A673 (cell line): Measurements from ENCODE around the gene ELOB. TPM values are rescaled to one million over a fixed set of nuclear protein-coding genes. Genes with fewer than 3 reads are reported as not detected.

ENCODE experiments used
- BruUV-seq: library from RNA; stranded (reverse); fragments of 400-500 nt; replicated peaks from 2 replicates; lab custom pipeline; 2021; lab: Mats Ljungman, UMichigan
- CTCF ChIA-PET: fragments of 300-600 bp; sonication (Branson Sonifier 250); formaldehyde crosslinking; loops from one replicate; lab custom pipeline; 2022; ENCODE audit warnings: antibody characterized with exemption; lab: Charles Lee
- POLR2A ChIA-PET: fragments of 300-600 bp; sonication (Branson Sonifier 250); formaldehyde crosslinking; loops from one replicate; lab custom pipeline; 2022; ENCODE audit warnings: antibody characterized with exemption; ENCODE audit not compliant: low non-redundant PET; lab: Charles Lee
- DNase-seq: peaks from one replicate; pipeline ENCODE4 v3.0.0-alpha.2; 2015; ENCODE audit warnings: low spot score
- H3K27ac ChIP-seq: fragments of 200-600 bp; sonication (generic); 2 replicates; pipeline ENCODE4 v1.5.1; 2016; ENCODE audit warnings: mixed run types, low read depth, mild to moderate bottlenecking, mixed read lengths, antibody characterized with exemption, low read length; ENCODE audit not compliant: poor library complexity, severe bottlenecking
- H3K27me3 ChIP-seq: fragments of 200-600 bp; sonication (generic); replicated peaks from 2 replicates; pipeline ENCODE4 v1.6.1; 2017; ENCODE audit warnings: mixed run types, low read depth, mild to moderate bottlenecking, mixed read lengths, antibody characterized with exemption, low read length; ENCODE audit not compliant: insufficient read depth, poor library complexity
- H3K36me3 ChIP-seq: fragments of 200-600 bp; sonication (generic); 2 replicates; pipeline ENCODE4 v1.6.1; 2016; ENCODE audit warnings: mixed run types, mild to moderate bottlenecking, mixed read lengths, antibody characterized with exemption, low read length; ENCODE audit not compliant: insufficient read depth, poor library complexity, severe bottlenecking
- H3K4me1 ChIP-seq: fragments of 200-600 bp; sonication (generic); 2 replicates; pipeline ENCODE4 v1.6.1; 2017; ENCODE audit warnings: mixed run types, mild to moderate bottlenecking, mixed read lengths, antibody characterized with exemption, low read length; ENCODE audit not compliant: insufficient read depth, poor library complexity, severe bottlenecking
- H3K4me3 ChIP-seq: fragments of 200-600 bp; sonication (generic); 2 replicates; pipeline ENCODE4 v1.5.1; 2016; ENCODE audit warnings: low read depth, mixed run types, mild to moderate bottlenecking, mixed read lengths, low read length; ENCODE audit not compliant: poor library complexity, severe bottlenecking
- H3K9me3 ChIP-seq: fragments of 200-600 bp; sonication (generic); 2 replicates; pipeline ENCODE4 v1.6.1; 2016; ENCODE audit warnings: mixed run types, low read depth, mild to moderate bottlenecking, mixed read lengths, antibody characterized with exemption, low read length; ENCODE audit not compliant: poor library complexity, severe bottlenecking
- EZH2 ChIP-seq: fragments of 200-600 bp; sonication (generic); IDR thresholded peaks from 2 replicates; pipeline ENCODE4 v1.6.1; 2017; ENCODE audit warnings: borderline replicate concordance, low read depth, mild to moderate bottlenecking, mixed read lengths, antibody characterized with exemption, low read length; ENCODE audit not compliant: poor library complexity, severe bottlenecking
- intact Hi-C: fragments of 100-400 bp; cut with micrococcal nuclease; formaldehyde crosslinking; loops from one replicate; pipeline ENCODE4 v1.10.0; 2022; ENCODE audit not compliant: unreplicated experiment
- total RNA-seq: library from RNA; stranded (reverse); gene quantifications from 2 replicates; pipeline ENCODE4 v1.2.3, GENCODE V29; 2021
- TF ChIP-seq, protein P1 (sequence below): fragments of 300-800, 200-600 bp; sonication (generic); conservative IDR thresholded peaks from 2 replicates; pipeline ENCODE4 v1.5.1; 2017; ENCODE audit warnings: low read depth, mild to moderate bottlenecking, antibody characterized with exemption, low read length, moderate library complexity, mixed read lengths

Gene ELOB
- total RNA-seq, 1 experiment from 2014 or later, result 188 TPM

DNA sequence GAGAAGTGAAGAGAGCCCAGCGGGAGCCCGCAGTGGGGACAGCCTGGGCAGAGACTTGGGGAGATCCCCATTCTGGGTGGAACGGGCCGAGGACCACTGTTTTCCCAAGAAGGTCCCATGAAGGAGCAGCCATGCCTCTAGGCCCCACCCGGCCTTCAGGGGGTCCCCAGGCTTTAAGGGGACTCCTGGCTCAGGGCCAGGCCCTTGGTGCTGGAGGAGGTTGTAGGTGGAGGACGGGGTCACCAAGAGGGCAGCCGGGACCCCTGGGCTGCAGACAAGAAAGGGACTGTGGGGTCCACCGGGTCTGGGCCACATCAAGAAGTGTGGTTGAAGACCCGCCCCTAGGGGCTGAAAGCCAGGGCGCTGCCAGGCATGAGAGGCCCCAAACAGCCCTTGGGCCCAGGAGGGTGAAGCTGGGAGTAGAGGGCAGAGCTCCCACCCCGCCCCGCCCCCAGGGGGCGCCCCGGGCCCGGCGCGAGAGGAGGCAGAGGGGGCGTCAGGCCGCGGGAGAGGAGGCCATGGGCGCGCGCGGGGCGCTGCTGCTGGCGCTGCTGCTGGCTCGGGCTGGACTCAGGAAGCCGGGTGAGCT lies 39.8 kb upstream of the ELOB start, which contains the start of gene PRSS21:
Gene PRSS21, plus strand, starts transcription at position 487 of the 589 bp plus-strand sequence. Its CDS starts 32 bp downstream, at position 519.
- CTCF ChIA-PET, result no interaction called here
- Histone ChIP-seq H3K9me3 (no peaks in the 10 kb centered on the region), H3K4me1 (peaks cover 7% of the 10 kb centered on the region), H3K36me3 (no peaks in the 10 kb centered on the region), H3K27ac (no peak within 1 kb of the TSS), H3K27me3 (no peaks in the 10 kb centered on the region), H3K4me3 (no peak within 1 kb of the TSS)
- TF ChIP-seq, protein P1, sequence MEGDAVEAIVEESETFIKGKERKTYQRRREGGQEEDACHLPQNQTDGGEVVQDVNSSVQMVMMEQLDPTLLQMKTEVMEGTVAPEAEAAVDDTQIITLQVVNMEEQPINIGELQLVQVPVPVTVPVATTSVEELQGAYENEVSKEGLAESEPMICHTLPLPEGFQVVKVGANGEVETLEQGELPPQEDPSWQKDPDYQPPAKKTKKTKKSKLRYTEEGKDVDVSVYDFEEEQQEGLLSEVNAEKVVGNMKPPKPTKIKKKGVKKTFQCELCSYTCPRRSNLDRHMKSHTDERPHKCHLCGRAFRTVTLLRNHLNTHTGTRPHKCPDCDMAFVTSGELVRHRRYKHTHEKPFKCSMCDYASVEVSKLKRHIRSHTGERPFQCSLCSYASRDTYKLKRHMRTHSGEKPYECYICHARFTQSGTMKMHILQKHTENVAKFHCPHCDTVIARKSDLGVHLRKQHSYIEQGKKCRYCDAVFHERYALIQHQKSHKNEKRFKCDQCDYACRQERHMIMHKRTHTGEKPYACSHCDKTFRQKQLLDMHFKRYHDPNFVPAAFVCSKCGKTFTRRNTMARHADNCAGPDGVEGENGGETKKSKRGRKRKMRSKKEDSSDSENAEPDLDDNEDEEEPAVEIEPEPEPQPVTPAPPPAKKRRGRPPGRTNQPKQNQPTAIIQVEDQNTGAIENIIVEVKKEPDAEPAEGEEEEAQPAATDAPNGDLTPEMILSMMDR, result 0 out of 2 replicates have a peak, but pooled peaks have one; percentile 12
- no peak for TF ChIP-seq EZH2
- POLR2A ChIA-PET, result no interaction called here
- no TSS peak for BruUV-seq
- intact Hi-C loops, result no loop called here
- no peak for DNase-seq

- POLR2A ChIA-PET, result no interaction called here
These were observed 38.3 kb upstream of the ELOB start for GRCh38 chr16:2815299-2815771.

DNA sequence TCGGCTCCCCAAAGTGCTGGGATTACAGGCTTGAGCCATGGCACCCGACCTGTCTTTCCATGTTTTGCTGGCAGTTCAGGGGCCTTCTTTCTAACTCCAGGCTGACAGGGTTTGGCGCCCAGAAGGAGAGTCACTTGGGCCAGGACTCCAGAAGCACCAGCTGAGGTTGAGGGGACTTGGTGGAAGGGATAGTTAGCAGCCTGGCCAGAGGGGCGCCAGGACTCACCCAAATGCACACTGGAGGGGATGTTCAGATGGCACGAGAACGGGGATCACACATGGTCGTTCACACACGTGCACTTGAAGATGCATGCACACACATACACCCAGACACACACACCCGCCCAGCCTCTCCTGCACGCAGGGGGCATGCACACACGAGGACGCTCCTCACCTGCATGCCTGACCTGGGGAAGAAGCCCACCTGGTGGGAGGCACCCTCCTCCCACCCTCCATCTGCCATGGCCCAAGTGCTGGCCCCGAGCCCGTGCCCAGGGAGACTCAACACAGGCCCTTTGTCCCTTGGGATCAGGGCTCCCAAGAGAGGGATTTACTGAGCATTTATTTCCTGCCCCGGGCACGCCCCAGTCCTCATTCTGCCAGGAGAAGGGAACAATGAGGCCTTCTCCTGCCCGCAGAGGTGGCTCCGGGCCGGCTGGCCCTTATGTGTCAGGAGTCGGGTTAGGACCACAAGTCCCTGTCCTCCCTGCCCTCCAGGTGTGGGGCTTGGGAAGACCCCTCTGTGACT lies 37.6 kb upstream of the ELOB start:
- H3K27ac ChIP-seq, result no peak overlapping the region
- H3K4me1 ChIP-seq, result peaks cover 9% of the 10 kb centered on the region
- intact Hi-C loops, result no loop called here
- ChIA-PET CTCF (no interaction called here), POLR2A (no interaction called here)
- TF ChIP-seq, protein P1, result no peak
- no peak for TF ChIP-seq EZH2
- no peak for DNase-seq
- no peaks in the 10 kb centered on the region for H3K9me3 ChIP-seq
- H3K36me3 ChIP-seq, result no peaks in the 10 kb centered on the region
- H3K27me3 ChIP-seq, result no peaks in the 10 kb centered on the region
- H3K4me3 ChIP-seq, result no peak overlapping the region
- BruUV-seq, result no TSS peak

More at GRCh38 chr16:2815299-2815771, 38.3 kb upstream of the ELOB start:
- no peak for DNase-seq
- BruUV-seq, result no TSS peak
- H3K4me1 ChIP-seq, result peaks cover 9% of the 10 kb centered on the region
- no peaks in the 10 kb centered on the region for H3K27me3 ChIP-seq
- no peaks in the 10 kb centered on the region for H3K36me3 ChIP-seq
- CTCF ChIA-PET, result no interaction called here
- intact Hi-C loops, result no loop called here
- no peak overlapping the region for H3K4me3 ChIP-seq
- no peaks in the 10 kb centered on the region for H3K9me3 ChIP-seq
- TF ChIP-seq, protein P1, result no peak
- TF ChIP-seq EZH2, result no peak
- H3K27ac ChIP-seq, result no peak overlapping the region
